Common myeloid progenitor, CD34-positive (primary cell): ENCODE data around the gene VAMP1.
"Not testable (repeated sequence)": the region's sequence is repeated elsewhere in the genome, so short reads cannot be mapped to it uniquely, and the experiment has no call there.

Experiments used
- CTCF ChIA-PET: fragments of 350-600 bp; sonication (Branson Sonifier 250); formaldehyde crosslinking; loops from one replicate; lab custom pipeline; 2021; ENCODE audit warnings: antibody characterized with exemption; lab: Charles Lee
- POLR2A ChIA-PET: fragments of 350-600 bp; sonication (Branson Sonifier 250); formaldehyde crosslinking; loops from one replicate; lab custom pipeline; 2021; ENCODE audit warnings: antibody characterized with exemption; lab: Charles Lee
- DNase-seq, 3 donors: peaks; one replicate each; pipeline versions ENCODE4 v3.0.0 to v3.0.0-alpha.2; 2013
- H3K27ac ChIP-seq, 2 experiments: 1 replicate in 1 of 2; 2 replicates in 1 of 2; pipeline ENCODE4 v1.7.0; 2013; ENCODE audit warnings: inconsistent platforms in 2 of 2, low read length in 2 of 2, mild to moderate bottlenecking in 2 of 2, low read depth in 1 of 2, moderate library complexity in 1 of 2; ENCODE audit not compliant: severe bottlenecking in 2 of 2, insufficient read depth in 1 of 2, poor library complexity in 1 of 2
- H3K27me3 ChIP-seq, 5 experiments: replicated peaks in 2 of 5; 1 replicate in 3 of 5; 2 replicates in 2 of 5; pipeline versions ENCODE4 v1.6.1 to v1.7.0; 2013; ENCODE audit warnings: low read length in 4 of 5, mild to moderate bottlenecking in 2 of 5, moderate library complexity in 2 of 5, inconsistent platforms in 1 of 5; ENCODE audit not compliant: insufficient read depth in 5 of 5, control insufficient read depth in 4 of 5
- H3K36me3 ChIP-seq, 4 experiments: 1 replicate in 2 of 4; 2 replicates in 2 of 4; pipeline versions ENCODE4 v1.6.1 to v1.7.0; 2013; ENCODE audit warnings: low read length in 3 of 4, control low read depth in 1 of 4, mild to moderate bottlenecking in 1 of 4; ENCODE audit not compliant: control insufficient read depth in 4 of 4, insufficient read depth in 4 of 4
- H3K4me1 ChIP-seq, 4 experiments: 1 replicate in 3 of 4; 2 replicates in 1 of 4; pipeline versions ENCODE4 v1.6.1 to v1.7.1; 2013; ENCODE audit warnings: low read length in 3 of 4, mild to moderate bottlenecking in 3 of 4, control low read depth in 1 of 4, inconsistent platforms in 1 of 4, moderate library complexity in 1 of 4; ENCODE audit not compliant: control insufficient read depth in 4 of 4, insufficient read depth in 4 of 4; ENCODE audit errors: control extremely low read depth in 1 of 4
- H3K4me3 ChIP-seq, 7 experiments: 1 replicate in 4 of 7; 2 replicates in 3 of 7; pipeline versions ENCODE4 v1.5.1 to v1.7.0; 2013; ENCODE audit warnings: mild to moderate bottlenecking in 7 of 7, low read length in 6 of 7, moderate library complexity in 6 of 7, inconsistent platforms in 2 of 7, low read depth in 2 of 7, control low read depth in 1 of 7; ENCODE audit not compliant: insufficient read depth in 4 of 7, control insufficient read depth in 1 of 7; ENCODE audit errors: extremely low read depth in 1 of 7
- H3K9me3 ChIP-seq, 5 experiments: 1 replicate in 4 of 5; 2 replicates in 1 of 5; pipeline versions ENCODE4 v1.6.1 to v1.7.1; 2013; ENCODE audit warnings: low read length in 4 of 5, mild to moderate bottlenecking in 2 of 5, inconsistent platforms in 1 of 5, low read depth in 1 of 5, moderate library complexity in 1 of 5; ENCODE audit not compliant: control insufficient read depth in 4 of 5, insufficient read depth in 2 of 5; ENCODE audit errors: control extremely low read depth in 1 of 5
- WGBS: methylation state at CpG from one replicate; pipeline ENCODE4 v1.1.5; 2013; ENCODE audit not compliant: insufficient coverage; 5-methylcytosine and 5-hydroxymethylcytosine counted together

Gene VAMP1

DNA sequence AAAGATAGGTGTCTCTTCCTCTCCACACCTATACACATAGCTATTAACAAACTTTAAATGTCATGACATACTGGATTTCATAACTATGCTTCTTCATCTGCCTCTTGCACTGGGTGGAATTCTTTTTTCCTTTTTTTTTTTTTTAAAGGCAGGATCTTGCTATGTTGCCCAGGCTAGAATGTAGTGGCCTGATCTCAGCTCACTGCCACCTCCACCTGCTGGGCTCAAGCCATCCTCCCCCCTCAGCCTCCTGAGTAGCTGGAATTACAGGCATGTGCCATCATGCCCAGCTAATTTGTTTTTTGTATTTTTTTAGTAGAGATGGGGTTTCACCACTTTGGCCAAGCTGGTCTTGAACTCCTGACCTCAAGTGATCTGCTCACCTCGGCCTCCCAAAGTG lies 17.8 kb upstream of the VAMP1 start:
- Histone ChIP-seq H3K36me3 (peaks cover 0 to 6% (median 2%) of the 10 kb centered on the region in 4 experiments), H3K4me1 (peaks cover 8 to 12% (median 10%) of the 10 kb centered on the region in 4 experiments), H3K4me3 (no peak overlapping the region), H3K27ac (no peak overlapping the region), H3K9me3 (no peaks in the 10 kb centered on the region), H3K27me3 (no peaks in the 10 kb centered on the region)
- CTCF ChIA-PET: interaction anchor here (1.1 to 3.0 kb wide), 2 partner anchors 9 to 23 kb away, joined by 4 to 12 read pairs; no protein-coding TSS in a partner anchor
- 100% methylated on average over 1 of the region's 1 CpG for WGBS
- no peak for DNase-seq
- POLR2A ChIA-PET: interaction anchor here (2.2 kb wide), 1 partner anchor 18 kb away, joined by 8 read pairs; the partner anchor contains the start of gene VAMP1

DNA sequence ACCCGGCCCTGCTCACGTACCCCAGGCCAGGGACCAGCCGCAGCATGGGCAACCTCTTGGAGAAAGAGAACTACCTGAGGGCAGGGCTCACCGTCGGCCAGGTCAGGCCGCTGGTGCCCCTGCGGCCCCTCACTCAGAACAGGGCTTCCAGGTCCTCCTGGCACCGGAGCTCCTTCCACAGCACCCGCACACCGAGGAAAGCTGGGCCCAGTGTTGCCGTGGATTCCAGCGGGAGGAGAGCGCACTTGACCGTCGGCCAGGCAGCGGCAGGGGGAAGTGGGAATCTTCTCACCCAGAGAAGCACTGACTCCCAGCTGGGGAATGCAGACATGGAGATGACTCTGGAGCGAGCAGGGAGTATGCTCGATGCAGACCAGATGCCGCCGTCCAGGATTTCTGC lies 7.9 kb upstream of the VAMP1 start:
- WGBS: 97% methylated on average over 20 of the region's 20 CpGs
- Histone ChIP-seq H3K27me3 (no peaks in the 10 kb centered on the region), H3K4me1 (no peaks in the 10 kb centered on the region), H3K27ac (no peak overlapping the region), H3K4me3 (no peak overlapping the region), H3K36me3 (no peaks in the 10 kb centered on the region), H3K9me3 (no peaks in the 10 kb centered on the region)
- CTCF ChIA-PET: no interaction called here
- no peak for DNase-seq
- POLR2A ChIA-PET: no interaction called here

DNA sequence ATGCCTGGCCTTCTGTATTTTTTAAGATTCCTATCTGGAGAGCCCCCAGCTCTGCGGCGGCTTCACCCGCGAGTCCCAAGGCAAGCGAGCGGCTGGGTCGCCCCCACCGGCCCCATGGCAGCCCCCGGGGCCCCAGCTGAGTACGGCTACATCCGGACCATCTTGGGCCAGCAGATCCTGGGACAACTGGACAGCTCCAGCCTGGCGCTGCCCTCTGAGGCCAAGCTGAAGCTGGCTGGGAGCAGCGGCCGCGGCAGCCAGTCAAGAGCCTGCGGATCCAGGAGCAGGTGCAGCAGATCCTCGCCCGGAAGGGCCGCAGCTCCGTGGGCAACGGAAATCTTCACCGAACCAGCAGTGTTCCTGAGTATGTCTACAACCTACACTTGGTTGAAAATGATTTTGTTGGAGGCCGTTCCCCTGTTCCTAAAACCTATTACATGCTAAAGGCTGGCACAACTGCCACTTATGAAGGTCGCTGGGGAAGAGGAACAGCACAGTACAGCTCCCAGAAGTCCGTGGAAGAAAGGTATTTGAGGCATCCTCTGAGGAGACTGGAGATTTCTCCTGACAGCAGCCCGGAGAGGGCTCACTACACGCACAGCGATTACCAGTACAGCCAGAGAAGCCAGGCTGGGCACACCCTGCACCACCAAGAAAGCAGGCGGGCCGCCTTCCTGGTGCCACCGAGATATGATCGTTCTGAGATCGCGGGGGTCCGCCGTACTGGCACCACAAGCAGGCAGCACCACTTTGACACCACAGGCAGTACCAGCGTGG lies 7.3 kb upstream of the VAMP1 start:
- POLR2A ChIA-PET, H3K4me1 ChIP-seq, H3K9me3 ChIP-seq, DNase-seq, H3K27ac ChIP-seq, H3K27me3 ChIP-seq, H3K36me3 ChIP-seq, CTCF ChIA-PET, H3K4me3 ChIP-seq: not testable (repeated sequence)
- WGBS: 97% methylated on average over 30 of the region's 37 CpGs

DNA sequence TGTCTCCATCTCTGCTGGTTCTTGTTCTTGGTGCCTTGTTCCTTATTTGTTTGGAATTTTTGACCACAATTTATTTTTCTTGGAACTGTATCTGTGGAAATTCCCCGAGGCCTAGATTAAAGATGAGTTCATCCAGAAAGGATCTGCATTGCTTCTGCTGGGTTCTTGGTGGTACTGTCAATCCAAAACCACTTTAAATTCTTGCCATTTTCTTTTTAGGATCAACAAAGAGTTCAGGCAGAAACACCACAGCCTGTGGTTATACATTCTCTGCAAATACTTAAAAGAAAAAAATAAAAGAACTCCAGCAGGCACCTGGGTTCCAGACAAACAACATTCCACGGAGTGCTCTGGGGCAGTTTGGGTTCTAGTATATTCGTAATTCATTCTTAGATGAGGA lies 6.0 kb upstream of the VAMP1 start:
- Histone ChIP-seq H3K4me3 (no peak overlapping the region), H3K27ac (no peak overlapping the region), H3K9me3 (no peaks in the 10 kb centered on the region), H3K4me1 (no peaks in the 10 kb centered on the region), H3K36me3 (no peaks in the 10 kb centered on the region), H3K27me3 (no peaks in the 10 kb centered on the region)
- no peak for DNase-seq
- POLR2A ChIA-PET: no interaction called here
- WGBS: 85% methylated on average over 2 of the region's 3 CpGs
- CTCF ChIA-PET: no interaction called here

DNA sequence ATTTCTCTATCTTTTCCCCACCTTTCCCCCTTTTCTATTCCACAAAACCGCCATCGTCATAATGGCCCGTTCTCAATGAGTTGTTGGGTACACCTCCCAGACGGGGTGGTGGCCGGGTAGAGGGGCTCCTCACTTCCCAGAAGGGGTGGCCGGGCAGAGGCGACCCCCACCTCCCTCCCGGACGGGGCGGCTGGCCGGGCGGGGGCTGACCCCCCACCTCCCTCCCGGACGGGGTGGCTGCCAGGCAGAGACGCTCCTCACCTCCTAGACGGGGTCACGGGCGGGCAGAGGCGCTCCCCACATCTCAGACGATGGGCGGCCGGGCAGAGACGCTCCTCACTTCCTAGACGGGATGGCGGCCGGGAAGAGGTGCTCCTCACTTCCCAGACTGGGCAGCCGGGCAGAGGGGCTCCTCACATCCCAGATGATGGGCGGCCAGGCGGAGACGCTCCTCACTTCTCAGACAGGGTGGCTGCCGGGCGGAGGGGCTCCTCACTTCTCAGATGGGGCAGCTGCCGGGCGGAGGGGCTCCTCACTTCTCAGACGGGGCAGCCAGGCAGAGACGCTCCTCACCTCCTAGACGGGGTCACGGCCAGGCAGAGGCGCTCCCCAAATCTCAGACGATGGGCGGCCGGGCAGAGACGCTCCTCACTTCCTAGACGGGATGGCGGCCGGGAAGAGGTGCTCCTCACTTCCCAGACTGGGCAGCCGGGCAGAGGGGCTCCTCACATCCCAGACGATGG lies 4.9 kb upstream of the VAMP1 start:
- DNase-seq, H3K36me3 ChIP-seq, POLR2A ChIA-PET, H3K27me3 ChIP-seq, H3K9me3 ChIP-seq, H3K27ac ChIP-seq, H3K4me1 ChIP-seq, H3K4me3 ChIP-seq: not testable (repeated sequence)
- 100% methylated on average over 20 of the region's 48 CpGs for WGBS
- CTCF ChIA-PET: interaction anchor here (1.2 kb wide), 1 partner anchor 10 kb away, joined by 3 read pairs; no protein-coding TSS in a partner anchor

DNA sequence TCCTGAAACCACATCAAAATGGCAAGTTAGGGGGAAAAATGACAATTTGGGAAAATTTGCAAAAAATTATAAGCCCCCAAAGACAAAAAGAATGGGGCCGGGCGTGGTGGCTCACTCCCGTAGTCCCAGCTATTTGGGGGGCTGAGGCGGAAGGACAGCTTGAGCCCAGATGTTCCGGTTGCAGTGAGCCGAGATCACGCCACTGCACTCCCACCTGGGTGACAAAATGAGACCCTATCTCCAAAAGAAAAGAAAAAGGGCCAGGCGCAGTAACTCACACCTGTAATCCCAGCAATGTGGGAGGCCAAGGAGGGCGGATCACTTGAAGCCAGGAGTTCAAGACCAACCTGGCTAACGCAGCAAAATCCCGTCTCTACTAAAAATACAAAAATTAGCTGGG lies 2.0 kb upstream of the VAMP1 start:
- Histone ChIP-seq H3K4me3 (no peak overlapping the region), H3K9me3 (no peaks in the 10 kb centered on the region), H3K4me1 (peaks cover 4 to 24% (median 21%) of the 10 kb centered on the region in 4 experiments), H3K27me3 (no peaks in the 10 kb centered on the region), H3K27ac (no peak overlapping the region), H3K36me3 (no peaks in the 10 kb centered on the region)
- no peak for DNase-seq
- ChIA-PET POLR2A (no interaction called here), CTCF (interaction anchor here (1.1 to 1.4 kb wide), 3 partner anchors 25 to 67 kb away, joined by 3 read pairs; no protein-coding TSS in a partner anchor)
- WGBS: 98% methylated on average over 6 of the region's 11 CpGs

DNA sequence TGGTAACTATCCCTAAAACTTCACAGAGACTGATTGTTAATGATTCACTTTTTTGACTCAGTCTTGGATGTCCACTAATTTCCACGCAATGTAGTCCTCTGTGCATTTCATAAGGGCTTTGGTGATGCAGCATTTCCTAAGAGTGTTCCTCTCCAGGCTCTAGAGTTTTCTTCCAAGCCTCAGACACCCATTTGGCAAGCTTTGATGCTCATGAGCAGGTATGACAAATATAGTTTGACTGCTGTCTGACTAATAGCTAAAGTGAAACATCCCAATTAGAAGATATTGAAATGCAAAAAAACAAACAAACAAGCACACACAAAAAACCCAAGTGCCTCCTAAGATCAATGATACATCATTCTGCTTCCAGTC lies 1.5 kb upstream of the VAMP1 start:
- 100% methylated on average over 1 of the region's 1 CpG for WGBS
- Histone ChIP-seq H3K4me3 (no peak overlapping the region), H3K36me3 (no peaks in the 10 kb centered on the region), H3K27me3 (no peaks in the 10 kb centered on the region), H3K4me1 (peaks cover 4 to 24% (median 21%) of the 10 kb centered on the region in 4 experiments), H3K27ac (no peak overlapping the region), H3K9me3 (no peaks in the 10 kb centered on the region)
- ChIA-PET POLR2A (no interaction called here), CTCF (no interaction called here)
- DNase-seq: no peak
